NCI-H460 (cell line): ENCODE measurements around the gene PLVAP. TPM values are rescaled to one million over a fixed set of nuclear protein-coding genes. Genes with fewer than 3 reads are reported as not detected.
A peak's percentile ranks its signal among the peaks of the same experiment; 100 is the strongest.

Experiments used
- DNase-seq: peaks from one replicate; pipeline ENCODE4 v3.0.0-alpha.2; 2016; ENCODE audit warnings: low read depth; ENCODE audit errors: extremely low read depth
- polyA plus RNA-seq: library from polyadenylated mRNA; depleted of rRNA; stranded (reverse); fragments of >200 nt; gene quantifications from 2 replicates; pipeline ENCODE4 v1.2.3, GENCODE V29; 2014; cell fraction: nucleus; rRNA removed
- total RNA-seq: library from RNA; depleted of rRNA; stranded (reverse); fragments of >200 nt; shearing (Covaris generic); gene quantifications from 2 replicates; pipeline ENCODE4 v1.2.3, GENCODE V29; 2014; rRNA removed

The PLVAP gene, protein sequence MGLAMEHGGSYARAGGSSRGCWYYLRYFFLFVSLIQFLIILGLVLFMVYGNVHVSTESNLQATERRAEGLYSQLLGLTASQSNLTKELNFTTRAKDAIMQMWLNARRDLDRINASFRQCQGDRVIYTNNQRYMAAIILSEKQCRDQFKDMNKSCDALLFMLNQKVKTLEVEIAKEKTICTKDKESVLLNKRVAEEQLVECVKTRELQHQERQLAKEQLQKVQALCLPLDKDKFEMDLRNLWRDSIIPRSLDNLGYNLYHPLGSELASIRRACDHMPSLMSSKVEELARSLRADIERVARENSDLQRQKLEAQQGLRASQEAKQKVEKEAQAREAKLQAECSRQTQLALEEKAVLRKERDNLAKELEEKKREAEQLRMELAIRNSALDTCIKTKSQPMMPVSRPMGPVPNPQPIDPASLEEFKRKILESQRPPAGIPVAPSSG
- total RNA-seq, result not detected in 2 replicates
- polyA plus RNA-seq, result 0.53 TPM in 1 of 2 replicates, not detected in the other

DNA sequence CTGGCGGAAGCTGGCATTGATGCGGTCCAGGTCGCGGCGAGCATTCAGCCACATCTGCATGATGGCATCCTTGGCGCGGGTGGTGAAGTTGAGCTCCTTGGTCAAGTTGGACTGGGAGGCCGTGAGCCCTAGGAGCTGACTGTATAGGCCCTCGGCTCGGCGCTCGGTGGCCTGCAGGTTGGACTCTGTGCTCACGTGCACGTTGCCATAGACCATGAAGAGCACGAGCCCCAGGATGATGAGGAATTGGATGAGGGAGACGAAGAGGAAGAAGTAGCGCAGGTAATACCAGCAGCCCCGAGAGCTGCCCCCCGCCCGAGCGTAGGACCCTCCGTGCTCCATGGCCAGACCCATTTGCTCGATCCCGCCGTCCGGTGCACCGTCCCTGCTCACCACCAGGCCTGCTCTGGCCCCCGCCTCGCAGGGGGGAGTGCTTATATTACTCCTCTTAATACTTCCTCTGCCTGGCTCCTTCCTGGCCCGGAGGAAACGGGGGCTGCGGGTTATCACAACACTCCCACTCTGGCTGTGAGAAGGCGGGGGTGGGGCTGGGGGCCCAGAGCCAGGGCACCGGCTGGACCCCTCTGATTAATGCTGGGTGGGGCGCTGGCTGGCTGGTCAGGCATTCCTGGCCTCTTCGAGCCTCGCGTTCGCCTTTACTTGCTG lies at the start of gene PLVAP:
Gene PLVAP (minus strand): TSS at position 408 of the 666 bp plus-strand sequence. CDS start 54 bp downstream, at position 354.
- no peak for DNase-seq

DNA sequence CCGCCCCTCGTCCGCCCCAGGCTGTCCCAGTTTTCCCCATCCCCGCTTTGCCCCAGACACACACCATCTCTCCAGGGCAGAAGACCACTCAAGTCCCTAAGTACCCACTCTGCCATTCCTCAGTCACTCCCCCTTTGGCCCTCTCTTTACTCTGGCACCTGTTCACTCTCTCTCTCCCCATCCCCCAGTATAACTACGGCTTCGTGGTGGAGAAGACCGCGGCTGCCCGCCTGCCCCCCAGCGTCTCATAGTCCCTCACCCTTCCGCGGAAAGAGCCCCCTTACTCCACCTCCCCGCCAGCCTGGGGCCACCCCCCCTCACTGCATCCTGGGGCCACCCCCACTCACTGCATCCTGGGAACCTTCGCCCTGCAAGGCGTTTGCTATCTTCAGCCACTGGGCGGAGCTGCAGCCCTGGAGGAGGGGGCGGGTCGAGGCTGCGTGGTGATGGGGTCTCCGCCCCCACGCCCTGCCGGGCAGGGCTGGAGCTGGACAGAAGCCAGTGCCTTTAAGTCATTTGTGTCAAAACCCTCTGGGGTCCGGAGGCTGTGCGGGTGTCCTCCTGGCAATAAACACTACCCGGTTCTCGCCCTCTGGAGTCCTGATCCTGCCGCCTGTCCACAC lies 47.7 kb upstream of the PLVAP start:
- DNase-seq, result peak; percentile 23

DNA sequence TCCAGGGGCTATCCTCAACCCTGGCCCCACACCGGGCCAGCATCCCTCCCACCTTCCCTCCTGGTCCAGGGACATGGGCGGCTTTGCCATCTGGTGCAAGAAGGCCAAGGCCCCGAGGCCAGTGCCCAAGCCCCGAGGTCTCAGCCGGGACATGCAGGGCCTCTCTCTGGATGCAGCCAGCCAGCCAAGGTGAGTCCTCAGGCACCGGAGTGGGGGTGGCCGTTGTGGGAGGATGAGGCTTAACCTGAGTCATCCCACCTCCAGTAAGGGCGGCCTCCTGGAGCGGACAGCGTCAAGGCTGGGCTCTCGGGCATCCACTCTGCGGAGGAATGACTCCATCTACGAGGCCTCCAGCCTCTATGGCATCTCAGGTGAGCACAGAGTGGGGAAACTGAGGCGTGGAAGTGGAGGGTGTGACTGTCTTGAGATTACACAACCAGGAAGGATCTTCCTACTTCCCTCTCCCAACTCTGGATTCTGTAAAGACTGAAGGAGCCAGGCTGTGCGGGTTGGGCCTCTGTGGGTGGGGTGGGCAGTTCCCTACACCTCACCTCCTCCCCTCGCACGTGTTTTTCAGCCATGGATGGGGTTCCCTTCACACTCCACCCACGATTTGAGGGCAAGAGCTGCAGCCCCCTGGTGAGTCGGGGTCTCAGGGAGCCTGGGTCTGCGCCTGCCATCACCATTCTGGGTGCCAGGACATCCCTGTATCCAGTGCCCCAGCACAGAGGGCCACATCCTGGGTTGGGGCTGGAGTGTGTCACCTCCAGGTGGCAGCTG lies 46.5 kb upstream of the PLVAP start:
- DNase-seq, result no peak

DNA sequence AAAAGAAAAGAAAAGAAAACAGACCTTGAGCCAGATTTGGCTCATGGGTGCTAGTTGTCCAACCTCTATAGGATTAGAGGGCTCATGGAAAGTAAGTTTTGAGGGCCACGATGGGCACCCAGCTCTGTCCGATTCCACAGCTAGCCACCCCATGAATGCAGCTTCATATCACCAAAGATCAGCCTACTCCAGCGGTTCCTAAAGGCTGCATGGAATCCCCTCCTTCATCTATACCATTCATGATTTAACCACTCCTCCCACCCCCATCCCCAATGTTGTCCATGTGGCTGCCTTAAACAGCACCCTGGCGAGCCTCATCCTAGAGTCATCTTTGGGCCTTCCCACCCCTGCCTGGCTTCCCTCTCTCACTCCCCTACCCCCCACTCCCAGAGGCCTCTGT lies 44.8 kb upstream of the PLVAP start:
- DNase-seq, result no peak

DNA sequence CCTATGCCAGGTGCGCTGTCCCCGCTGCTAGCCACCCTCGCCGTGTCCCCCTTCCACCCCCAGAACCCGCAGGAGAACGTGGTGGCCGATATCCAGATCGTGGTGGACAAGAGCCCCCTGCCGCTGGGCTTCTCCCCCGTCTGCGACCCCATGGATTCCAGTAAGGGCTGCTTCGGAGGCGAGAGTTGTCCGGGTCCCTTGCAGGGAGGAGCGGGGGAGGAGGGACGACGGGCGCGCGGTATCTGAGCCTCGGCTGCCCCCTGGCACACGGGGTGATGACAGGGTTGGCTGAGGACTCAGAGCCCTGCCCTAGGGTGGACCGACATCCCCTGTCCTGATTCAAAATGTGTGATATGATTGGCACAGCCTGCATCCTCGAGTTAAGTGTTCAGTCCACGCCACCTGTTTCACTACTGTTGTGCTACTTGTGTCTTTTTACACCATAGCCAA lies 43.4 kb upstream of the PLVAP start:
- DNase-seq, result no peak

DNA sequence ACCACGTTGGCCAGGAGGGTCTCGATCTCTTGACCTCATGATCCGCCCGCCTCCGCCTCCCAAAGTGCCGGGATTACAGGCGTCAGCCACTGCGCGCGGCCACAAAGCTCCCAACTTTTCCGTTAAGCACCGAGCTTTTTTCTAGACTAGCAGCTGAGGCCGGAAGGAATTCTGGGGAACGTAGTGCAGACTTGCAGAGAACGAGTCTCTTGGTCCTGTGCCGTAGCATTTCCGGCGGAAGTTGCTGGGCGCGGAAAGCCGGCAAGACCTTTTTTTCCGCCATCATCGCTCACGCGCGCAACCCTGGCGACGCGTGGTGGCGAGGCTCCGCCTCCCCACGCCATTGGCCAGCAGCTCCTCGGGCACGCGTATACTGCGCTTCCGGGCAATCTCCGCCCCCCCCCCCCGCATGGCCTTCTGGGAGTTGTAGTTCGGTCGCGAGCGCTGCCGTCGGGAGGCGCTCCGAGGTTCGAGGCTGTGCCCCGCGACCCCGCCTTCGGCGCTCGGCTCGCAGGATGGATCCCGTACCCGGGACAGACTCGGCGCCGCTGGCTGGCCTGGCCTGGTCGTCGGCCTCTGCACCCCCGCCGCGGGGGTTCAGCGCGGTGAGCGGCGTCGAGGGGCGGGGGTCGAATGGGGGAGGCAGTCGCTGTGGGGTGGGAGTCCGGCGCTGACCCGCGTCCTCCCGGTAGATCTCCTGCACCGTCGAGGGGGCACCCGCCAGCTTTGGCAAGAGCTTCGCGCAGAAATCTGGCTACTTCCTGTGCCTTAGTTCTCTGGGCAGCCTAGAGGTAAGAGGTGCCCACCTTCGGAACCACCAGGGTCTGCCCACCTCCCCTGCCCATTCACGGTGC lies 42.7 kb upstream of the PLVAP start, which contains the start of gene MVB12A:
Gene MVB12A (plus strand): TSS at position 427 of the 854 bp plus-strand sequence. CDS start 89 bp downstream, at position 516.
- peak; percentile 95 for DNase-seq

DNA sequence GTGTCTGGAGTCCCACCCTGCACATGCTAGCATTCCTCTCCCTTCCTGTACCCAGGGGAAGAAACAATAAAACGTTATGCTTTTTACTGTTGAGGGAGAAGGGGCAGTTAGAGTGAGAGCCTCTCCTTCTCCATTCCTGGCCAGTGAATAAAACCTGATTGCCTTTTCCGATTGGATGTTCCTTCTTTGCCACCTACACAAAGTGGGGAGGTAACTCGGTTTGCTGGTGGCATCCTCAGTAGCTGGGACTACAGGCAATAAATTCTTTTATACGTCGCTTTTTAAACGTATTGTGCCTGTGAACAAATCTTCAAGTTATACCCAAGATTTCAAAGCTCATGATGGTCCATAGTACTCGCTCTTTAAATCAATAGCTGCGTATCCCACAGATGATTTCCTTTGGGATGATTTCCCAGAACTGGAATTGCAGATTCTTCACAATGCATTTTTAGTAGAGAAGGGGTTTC lies 42.0 kb upstream of the PLVAP start:
- DNase-seq, result no peak

DNA sequence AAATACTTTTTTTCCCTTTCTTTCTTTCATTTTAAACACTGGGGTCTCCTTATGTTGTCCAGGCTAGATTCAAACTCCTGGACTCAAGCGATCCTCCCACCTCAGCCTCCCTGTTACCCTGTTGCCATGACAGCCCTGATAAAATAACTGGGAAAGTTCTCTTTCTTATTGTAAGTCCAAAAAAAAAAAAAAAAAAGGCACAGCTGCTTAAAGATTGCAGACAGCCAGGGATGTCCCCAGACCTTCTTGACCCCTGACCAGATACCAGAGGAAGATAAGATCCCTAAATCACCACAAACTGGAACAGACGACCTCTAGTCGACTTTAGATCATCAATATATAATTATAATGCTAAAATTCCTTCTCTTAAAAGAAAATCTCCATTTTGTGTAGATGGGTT lies 41.6 kb upstream of the PLVAP start:
- DNase-seq, result no peak

DNA sequence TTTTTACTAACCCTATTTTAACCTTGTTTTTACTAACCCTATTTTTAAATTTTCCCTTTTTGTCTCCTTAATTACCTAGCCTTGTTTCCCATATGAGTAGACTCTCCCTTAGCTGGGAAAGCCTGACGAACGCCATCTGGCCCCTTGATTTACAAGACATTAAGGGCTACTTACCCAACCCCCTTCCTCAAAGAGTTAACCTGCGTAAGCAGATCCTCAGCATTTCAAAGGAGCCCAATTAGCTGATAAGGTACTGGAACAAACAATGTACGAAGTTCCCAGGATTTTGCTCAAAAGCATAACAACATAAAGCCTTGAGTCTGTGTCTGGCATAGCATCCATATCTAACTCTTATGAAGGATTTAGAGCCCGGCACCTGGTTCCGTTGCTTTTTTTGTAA lies 38.0 kb upstream of the PLVAP start:
- no peak for DNase-seq

DNA sequence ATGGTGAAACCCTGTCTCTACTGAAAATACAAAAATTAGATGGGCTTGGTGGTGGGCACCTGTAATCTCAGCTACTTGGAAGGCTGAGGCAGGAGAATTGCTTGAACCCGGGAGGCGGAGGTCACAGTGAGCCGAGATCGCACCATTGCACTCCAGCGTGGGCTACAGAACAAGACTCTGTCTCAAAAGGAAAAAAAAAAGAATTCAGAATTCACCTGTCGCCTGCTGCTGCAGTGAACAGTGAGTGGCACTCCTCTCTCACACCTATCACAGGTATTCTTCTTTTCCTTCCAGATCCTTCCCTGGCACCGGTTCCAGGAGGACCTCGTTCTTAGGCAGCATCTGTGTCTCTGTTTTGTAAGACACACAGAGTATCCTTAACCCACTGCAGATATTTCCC lies 37.0 kb upstream of the PLVAP start:
- DNase-seq, result no peak

DNA sequence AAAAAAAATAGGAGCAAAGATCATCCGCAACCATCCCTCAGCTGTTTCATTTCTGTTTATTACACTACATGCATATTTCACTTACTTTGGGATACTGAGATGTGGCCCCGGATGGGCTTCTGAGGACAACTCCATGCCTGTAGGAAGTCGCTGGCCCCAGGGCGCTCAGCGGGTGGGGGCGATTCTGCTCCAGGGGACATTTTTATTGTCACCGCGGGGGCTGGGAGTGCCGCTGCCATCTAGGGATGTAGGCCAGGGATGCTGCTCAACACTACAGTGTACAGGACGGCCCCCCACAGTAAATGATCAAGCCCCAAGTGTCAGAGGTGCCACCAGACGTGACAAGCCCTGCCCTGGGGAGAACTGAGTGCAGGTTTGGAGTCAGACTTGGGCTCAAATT lies 34.7 kb upstream of the PLVAP start:
- no peak for DNase-seq

DNA sequence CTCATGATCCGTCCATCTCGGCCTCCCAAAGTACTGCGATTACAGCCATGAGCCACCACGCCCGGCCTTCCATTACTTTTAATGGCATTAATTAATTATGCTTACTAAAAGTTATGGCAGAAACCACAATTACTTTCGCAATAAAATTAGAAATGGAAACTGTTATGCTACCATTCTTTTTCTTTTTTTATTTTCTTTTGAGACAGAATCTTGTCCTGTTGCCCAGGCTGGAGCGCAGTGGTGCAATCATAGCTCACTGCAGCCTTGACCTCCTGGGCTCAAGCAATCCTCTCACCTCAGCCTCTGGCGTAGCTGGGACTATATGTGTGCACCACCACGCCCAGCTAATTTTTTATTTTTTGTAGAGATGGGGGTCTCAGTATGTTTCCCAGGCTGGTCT lies 32.8 kb upstream of the PLVAP start:
- DNase-seq, result no peak

DNA sequence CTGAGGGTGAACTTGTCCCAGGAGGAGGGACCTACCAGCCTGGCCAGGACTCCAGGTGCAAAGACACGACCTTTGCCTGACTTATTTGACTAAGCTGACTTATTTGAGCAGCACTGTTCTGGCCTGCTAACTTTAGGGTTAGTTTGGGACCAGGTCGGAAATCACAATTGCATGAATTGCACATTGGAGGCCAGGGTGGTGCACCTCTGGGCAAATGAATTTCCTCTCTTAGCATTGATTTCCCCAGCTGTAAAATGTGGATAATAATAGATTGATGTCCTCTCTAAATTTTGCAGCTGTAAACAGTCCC lies 29.7 kb upstream of the PLVAP start:
- no peak for DNase-seq

DNA sequence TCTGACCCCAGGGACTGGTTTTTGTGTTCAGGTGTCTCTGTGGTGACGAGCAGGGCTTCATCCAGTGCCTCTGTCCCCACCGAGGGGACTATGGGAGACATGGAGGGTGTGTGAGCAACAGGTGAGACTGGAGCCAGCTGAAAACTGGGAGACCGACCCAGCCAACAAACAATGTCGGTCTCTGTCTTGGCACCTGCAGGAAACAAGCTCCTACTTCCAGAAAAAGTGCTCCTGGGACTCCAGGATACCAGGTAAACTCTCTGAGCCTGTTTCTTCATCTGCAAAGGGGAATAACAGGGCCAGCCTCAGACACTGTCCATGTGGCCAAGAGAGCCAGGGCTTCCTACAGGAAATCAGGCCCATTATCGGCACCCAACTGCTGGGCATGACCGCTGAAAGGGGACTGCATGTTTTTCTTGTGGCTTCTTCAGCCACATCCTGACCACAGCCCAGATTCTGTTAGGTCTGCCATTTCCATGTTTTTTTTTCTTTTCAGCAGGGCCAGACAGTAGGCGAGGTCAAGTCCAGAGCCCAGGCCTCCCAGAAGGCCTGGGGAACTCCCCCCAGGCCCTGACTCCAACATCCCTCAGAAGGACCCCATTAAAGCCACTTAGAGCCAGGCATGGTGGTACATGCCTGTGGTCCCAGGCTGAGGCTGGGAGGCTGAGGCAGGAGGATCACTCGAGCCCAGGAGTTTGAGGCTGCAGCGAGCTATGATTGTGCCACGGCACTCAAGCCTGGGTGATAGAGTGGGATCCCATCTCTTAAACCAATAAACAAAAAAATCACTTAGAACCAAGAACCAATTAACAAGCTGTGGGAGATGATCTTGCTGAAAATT lies 29.1 kb upstream of the PLVAP start:
- DNase-seq, result no peak

DNA sequence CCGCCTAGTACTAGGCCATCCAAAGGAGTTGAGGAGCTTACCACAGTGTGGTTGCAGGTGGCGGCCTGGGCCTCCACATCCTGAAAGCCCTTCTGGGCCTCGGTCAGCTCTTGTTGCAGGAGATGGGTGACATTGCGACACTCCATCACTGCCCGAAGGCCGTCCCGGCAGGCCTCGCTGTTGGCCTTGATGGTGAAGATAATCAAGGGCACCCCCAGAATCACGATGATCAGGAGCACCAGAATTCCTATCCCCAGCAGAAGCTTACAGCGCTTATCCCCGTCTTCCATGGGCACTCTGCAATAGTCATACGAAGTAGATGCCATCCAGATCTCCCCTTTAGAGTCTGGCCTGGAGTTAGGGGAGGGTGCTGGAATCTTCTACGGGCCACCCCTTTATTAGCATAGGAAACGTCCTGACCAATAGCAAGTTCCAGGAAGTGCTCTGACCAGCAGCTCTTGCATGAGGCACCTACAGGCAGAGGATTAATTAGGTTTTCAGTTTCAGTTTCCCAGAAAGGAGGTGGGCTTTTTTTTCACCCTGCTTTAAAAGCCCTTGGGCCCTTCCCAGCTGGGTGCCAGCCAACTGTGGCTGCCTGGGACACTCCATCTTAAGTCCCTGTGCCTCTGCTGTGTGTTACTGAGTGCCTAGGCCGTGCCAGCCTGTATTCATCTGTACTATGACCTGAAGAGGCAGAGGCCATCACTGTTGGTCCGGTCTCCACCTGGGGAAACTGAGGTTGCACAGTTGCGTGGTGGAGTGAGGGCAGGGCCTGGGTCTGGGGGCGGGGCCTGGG lies 28.3 kb upstream of the PLVAP start, which contains the start of gene BST2:
Gene BST2 (minus strand): TSS at position 381 of the 796 bp plus-strand sequence. CDS start 55 bp downstream, at position 326.
- no peak for DNase-seq

DNA sequence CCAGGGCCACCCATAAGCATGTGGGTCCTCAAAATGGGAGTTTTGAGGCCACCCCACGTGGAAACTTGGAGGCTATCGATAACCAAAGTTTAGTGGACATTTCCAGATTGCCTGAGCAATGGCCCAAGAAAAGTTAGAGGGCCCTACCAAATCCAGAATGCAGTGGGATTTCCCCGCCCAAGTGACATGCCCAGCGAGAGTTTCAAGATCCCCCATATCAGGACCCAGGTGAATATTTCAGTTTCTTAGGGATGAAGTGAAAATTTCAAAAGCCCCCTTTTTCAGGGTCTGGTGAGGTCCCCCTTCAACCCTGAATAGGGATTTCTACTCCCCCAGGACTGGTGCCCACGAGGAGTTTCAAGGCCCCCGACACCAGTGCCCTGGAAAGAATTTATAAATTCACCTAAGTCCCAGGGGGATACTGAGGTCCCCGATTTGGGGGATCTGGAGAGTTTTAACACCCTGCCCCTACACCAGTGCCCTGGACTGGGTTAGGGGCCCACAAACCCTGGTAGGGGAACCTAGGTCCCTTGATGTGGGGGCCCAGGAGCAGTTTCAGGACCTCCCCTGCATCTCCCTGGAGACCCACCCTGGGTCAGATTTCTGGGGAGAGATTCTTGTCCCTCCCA lies 27.6 kb upstream of the PLVAP start:
- DNase-seq, result no peak

DNA sequence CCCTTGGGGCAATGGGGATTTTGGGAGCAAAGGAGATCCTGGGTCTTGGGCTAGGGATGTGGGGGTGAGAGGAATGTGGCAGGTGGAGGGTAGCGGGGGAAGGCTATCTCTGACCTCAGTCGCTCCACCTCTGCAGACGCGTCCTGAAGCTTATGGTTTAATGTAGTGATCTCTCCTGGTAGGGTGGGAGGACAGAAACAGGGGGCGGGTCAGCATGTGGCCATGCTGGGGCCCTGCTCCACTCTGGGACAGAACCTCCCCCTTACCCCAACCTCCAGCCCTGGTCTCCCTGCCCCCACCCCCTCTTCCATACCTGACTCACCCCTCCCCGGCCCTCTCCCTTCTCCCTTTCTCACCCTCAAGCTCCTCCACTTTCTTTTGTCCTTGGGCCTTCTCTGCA lies 26.9 kb upstream of the PLVAP start:
- DNase-seq, result no peak
